ENCODE measurements around the gene MMADHC. TPM values are rescaled to one million over a fixed set of nuclear protein-coding genes. Genes with fewer than 3 reads are reported as not detected.
"Not testable (repeated sequence)": the region's sequence is repeated elsewhere in the genome, so short reads cannot be mapped to it uniquely, and the experiment has no call there.

MMADHC gene
- total RNA-seq, 1 experiment from 2014 or later = 246 TPM

DNA sequence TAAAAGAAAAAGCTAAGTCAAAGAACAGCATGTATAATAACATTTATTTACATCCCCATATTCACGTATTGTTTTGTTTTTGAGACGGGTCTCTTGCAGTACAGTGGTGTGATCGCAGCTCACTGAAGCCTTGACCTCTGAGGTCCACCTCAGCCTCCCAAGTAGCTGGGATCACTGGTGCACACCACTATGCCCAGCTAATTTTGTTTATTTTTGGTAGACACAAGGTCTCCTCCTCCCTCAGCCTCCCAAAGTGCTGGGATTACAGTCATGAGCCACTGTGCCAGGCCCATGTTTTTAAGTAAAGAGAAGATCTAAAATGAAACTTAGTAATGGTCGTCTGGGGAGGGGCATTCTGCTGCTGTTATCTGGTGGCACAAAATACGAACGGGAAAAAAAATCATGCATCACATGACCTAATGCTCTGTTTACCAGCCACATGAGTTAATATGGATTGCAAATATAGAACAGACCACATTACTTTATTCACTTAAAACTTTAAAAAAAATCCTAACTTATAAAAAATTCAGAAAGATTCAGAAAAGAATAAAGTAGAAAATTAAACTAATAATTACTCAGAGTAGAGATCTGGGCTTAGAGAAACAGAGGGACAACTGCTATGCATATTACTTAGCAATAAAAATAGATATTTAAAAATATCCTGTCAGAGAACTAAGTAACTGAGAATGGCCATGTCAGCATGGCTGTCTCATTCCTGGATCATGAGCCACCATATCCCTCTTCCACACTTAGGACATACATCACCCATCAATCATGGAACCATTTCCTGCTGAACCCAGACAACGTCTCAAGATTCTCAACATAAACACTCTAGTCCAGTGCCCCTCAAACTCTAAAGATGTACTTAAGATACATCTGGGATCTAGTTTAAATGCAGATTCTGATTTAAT is 7.3 kb downstream of the MMADHC start:
- H3K4me1 ChIP-seq (replicated peaks) = peaks cover 5% of the 10 kb centered on the region
- peaks cover 85% of the 10 kb centered on the region for H3K36me3 ChIP-seq
- no peaks in the 10 kb centered on the region for H3K27me3 ChIP-seq (replicated peaks)
- H3K4me3 ChIP-seq = no peak overlapping the region
- H3K27ac ChIP-seq = no peak overlapping the region
- DNase-seq (ENCODE audit: low read depth in 1 of 2, low spot score in 2 of 2) = no peak
- no peaks in the 10 kb centered on the region for H3K9me3 ChIP-seq (replicated peaks)

DNA sequence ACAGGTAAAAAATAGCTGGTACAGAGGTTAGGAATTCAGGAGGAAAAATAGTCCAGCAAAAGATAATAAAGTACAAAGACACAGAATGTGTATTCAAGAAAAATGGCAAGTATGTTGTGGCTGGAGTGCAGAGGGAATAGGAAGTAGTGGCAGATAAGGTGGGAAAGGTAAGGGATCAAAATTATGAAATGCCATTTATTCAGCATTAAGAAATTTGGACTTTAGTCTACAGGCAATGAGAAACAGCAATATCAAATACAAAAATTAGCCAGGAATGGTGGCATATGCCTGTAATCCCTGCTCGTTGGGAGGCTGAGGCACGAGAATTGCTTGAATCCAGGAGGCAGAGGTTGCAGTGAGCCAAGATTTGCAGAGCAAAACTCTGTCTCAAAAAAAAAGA is 10.3 kb downstream of the MMADHC start:
- H3K36me3 ChIP-seq = peaks cover 79% of the 10 kb centered on the region
- no peak overlapping the region for H3K27ac ChIP-seq
- H3K27me3 ChIP-seq (replicated peaks) = no peaks in the 10 kb centered on the region
- no peak overlapping the region for H3K4me3 ChIP-seq
- H3K4me1 ChIP-seq (replicated peaks) = peaks cover 9% of the 10 kb centered on the region
- H3K9me3 ChIP-seq (replicated peaks) = no peaks in the 10 kb centered on the region
- no peak for DNase-seq (ENCODE audit: low read depth in 1 of 2, low spot score in 2 of 2)

DNA sequence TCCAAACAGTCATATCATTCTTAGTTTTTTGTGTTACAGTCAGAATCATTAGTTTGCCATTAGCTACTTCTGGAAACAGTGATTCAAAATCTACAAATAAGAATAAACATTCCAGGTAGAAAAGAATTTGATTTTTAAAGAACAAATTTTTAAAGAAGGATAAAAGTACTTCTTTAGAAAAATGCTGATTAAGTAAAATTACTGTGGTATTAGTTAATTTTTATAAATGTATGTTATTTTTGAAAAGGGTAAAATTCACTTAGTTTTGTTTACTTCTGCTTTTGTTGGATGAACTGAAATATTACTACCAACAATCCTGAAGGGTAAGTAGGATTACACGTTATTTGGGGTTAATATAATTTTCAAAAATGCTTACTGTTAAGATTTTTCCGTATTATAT is 11.8 kb downstream of the MMADHC start:
- H3K36me3 ChIP-seq = peaks cover 72% of the 10 kb centered on the region
- no peak overlapping the region for H3K27ac ChIP-seq
- H3K4me3 ChIP-seq = no peak overlapping the region
- DNase-seq (ENCODE audit: low read depth in 1 of 2, low spot score in 2 of 2) = no peak
- no peaks in the 10 kb centered on the region for H3K9me3 ChIP-seq (replicated peaks)
- H3K27me3 ChIP-seq (replicated peaks) = no peaks in the 10 kb centered on the region
- H3K4me1 ChIP-seq (replicated peaks) = peaks cover 7% of the 10 kb centered on the region

DNA sequence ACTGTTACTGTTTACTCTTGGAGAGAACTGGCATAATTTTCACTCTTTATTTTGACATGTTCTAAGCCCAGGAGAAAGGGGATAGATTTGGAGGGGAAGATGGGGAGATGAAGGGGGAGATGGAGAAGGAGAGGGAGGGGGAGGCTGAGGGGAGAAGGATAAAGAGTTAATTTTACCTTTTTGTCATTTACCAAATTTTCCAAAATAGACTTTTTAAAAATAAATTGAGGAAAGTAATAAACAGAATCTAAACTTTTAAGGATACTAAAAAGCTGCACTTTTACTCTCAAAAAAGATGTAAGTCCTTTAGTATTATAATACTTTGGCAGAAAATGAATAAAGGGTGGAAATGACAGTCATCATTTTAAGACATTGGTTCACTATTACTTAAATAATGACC is 12.3 kb downstream of the MMADHC start:
- DNase-seq (ENCODE audit: low read depth in 1 of 2, low spot score in 2 of 2) = no peak
- Histone ChIP-seq H3K4me1 (replicated peaks) (0 out of 2 replicates have a peak, but pooled peaks cover 4% of the 10 kb centered on the region), H3K9me3 (replicated peaks) (no peaks in the 10 kb centered on the region), H3K4me3 (no peak overlapping the region), H3K36me3 (peaks cover 70% of the 10 kb centered on the region), H3K27me3 (replicated peaks) (no peaks in the 10 kb centered on the region), H3K27ac (no peak overlapping the region)

DNA sequence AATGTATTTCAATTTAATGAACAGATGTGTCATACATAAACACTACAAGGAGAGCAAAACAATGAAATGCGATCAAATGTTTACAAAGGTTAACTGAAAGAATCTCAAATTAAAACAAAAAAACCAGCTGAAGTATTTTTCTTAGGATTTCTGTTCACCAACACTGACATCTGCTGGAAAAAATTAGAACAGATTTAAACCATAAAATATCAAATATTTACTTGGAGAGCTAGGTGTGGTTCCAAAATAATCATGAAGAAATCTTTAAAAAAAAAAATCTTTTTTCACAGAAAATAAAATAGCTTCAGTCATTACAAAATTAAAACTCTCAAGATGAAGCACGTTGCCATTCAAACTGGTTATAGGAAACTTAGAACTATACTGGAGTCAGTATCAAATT is 13.8 kb downstream of the MMADHC start:
- Histone ChIP-seq H3K9me3 (replicated peaks) (no peaks in the 10 kb centered on the region), H3K4me1 (replicated peaks) (0 out of 2 replicates have a peak, but pooled peaks cover 4% of the 10 kb centered on the region), H3K27ac (no peak overlapping the region), H3K27me3 (replicated peaks) (no peaks in the 10 kb centered on the region), H3K4me3 (no peak overlapping the region), H3K36me3 (peaks cover 70% of the 10 kb centered on the region)
- DNase-seq (ENCODE audit: low read depth in 1 of 2, low spot score in 2 of 2) = peak in 1 of 2 experiments; percentile 40

DNA sequence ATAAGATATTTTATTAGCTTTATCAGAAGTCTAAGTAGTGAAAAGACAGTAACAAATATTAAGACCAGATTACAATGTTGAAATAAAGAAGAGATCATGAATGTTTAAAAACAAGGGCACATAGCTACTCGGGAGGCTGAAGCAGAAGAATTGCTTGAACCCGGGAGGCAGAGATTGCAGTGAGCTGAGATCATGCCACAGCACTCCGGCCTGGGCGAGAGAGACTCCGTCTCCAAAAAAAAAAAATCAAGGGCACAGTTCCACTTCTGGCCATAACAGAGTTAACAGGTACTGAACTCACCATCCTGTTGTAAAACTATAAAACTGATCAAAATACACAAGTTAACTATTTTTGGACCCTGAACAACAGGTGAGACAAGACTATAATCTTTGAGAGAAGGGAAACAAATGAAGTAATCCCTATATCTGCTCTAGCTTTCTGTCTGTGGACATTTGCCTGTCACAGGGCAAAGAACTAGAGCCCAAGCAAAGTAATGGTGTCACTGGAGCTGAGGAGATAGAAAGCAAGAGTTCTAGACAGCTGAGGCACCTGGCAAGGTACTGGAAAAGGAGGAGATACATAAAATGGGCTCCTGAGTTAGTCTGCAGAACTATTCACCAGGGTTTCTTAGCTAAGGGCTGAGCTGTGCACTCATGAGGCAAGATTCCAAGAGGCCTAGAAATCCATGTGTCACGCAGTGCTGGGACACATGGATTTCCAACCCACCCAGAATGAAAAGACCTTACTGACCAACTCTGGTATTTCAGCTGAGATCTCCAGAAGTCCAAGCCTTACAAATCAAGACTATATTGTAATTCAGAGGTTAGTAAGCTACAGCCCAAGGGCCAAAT is 15.2 kb downstream of the MMADHC start:
- H3K4me3 ChIP-seq = no peak overlapping the region
- DNase-seq (ENCODE audit: low read depth in 1 of 2, low spot score in 2 of 2) = no peak
- 0 out of 2 replicates have a peak, but pooled peaks cover 4% of the 10 kb centered on the region for H3K4me1 ChIP-seq (replicated peaks)
- no peaks in the 10 kb centered on the region for H3K9me3 ChIP-seq (replicated peaks)
- no peaks in the 10 kb centered on the region for H3K27me3 ChIP-seq (replicated peaks)
- peaks cover 71% of the 10 kb centered on the region for H3K36me3 ChIP-seq
- H3K27ac ChIP-seq = no peak overlapping the region

DNA sequence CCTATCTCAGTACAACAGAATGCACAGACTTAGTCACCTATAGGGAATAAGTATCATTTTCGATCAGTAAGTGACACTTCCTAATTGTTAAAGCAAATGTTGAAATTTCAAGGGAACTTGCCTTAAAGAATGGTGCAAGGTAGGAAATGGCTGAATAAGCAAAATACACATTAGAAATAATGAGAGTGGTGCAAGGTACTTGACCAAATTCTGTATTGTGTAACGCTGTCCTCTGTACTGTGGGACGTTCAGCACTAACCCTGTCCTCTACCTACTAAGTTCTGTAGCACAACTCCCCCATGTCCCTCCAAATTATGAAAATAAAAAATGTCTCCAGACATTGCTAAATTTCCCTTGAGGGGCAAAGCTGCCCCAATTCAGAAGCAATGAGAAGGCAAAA is 19.4 kb downstream of the MMADHC start:
- H3K36me3 ChIP-seq = peaks cover 49% of the 10 kb centered on the region
- no peaks in the 10 kb centered on the region for H3K27me3 ChIP-seq (replicated peaks)
- H3K4me1 ChIP-seq (replicated peaks) = 0 out of 2 replicates have a peak, but pooled peaks cover under 1% of the 10 kb centered on the region
- no peaks in the 10 kb centered on the region for H3K9me3 ChIP-seq (replicated peaks)
- no peak for DNase-seq (ENCODE audit: low read depth in 1 of 2, low spot score in 2 of 2)
- H3K4me3 ChIP-seq = no peak overlapping the region
- no peak overlapping the region for H3K27ac ChIP-seq

DNA sequence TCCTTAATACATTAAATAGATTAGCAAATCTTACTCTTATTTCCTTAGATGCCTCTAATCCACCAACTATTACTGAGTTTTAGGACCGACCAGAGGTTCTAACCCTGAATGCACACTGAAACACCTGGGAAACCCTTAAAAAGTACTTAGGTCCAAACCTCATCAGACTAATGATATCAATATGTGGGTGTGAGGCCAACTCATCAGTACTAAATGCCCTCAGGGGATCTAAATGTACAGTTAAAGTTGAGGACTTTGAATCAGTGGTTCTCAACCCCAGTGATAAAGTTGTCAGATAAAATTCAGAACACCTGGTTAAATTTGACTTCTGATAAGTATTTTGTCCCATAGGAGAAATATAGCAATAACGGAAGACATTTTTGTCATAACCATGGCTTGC is 20.9 kb downstream of the MMADHC start:
- H3K4me3 ChIP-seq = no peak overlapping the region
- no peak for DNase-seq (ENCODE audit: low read depth in 1 of 2, low spot score in 2 of 2)
- H3K36me3 ChIP-seq = peaks cover 41% of the 10 kb centered on the region
- no peaks in the 10 kb centered on the region for H3K27me3 ChIP-seq (replicated peaks)
- H3K27ac ChIP-seq = no peak overlapping the region
- no peaks in the 10 kb centered on the region for H3K9me3 ChIP-seq (replicated peaks)
- peaks cover 11% of the 10 kb centered on the region for H3K4me1 ChIP-seq (replicated peaks)

DNA sequence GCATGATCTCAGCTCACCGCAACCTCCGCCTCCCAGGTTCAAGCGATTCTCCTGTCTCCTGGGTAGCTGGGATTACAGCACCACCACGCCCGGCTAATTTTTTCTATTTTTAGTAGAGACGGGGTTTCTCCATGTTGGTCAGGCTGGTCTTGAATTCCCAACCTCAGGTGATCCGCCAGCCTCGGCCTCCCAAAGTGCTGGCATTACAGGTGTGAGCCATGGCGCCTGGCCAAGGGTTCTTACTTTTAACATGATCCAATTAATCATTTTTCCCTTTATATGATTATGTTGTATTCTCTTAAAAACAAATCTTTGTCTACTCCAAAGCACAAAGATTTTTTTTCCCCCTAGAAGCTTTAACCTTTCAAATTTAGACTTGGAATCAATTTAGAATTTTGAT is 21.9 kb downstream of the MMADHC start:
- not testable (repeated sequence) for H3K27ac ChIP-seq; H3K4me3 ChIP-seq; DNase-seq (ENCODE audit: low read depth in 1 of 2, low spot score in 2 of 2); H3K27me3 ChIP-seq (replicated peaks); H3K9me3 ChIP-seq (replicated peaks)
- peaks cover 13% of the 10 kb centered on the region for H3K4me1 ChIP-seq (replicated peaks)
- H3K36me3 ChIP-seq = peaks cover 35% of the 10 kb centered on the region

DNA sequence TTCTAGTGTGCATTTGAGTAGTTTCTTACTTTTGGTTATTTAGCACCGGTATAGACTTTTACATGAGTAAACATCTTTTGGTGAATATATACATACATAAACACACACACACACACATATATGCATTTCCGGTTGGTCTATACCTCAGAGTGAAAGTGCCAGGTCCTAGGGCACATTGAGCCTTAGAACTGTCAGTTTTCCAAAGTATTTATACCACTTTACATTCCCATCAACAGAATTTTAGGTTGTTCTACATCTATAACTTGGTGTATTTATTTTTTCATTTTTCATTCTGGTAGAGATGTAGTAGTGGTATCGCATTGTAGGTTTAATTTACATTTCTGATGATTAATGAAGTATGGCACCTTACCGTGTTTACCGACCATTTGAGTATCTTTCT is 22.6 kb downstream of the MMADHC start:
- no peak overlapping the region for H3K4me3 ChIP-seq
- no peak for DNase-seq (ENCODE audit: low read depth in 1 of 2, low spot score in 2 of 2)
- no peaks in the 10 kb centered on the region for H3K9me3 ChIP-seq (replicated peaks)
- peaks cover 13% of the 10 kb centered on the region for H3K4me1 ChIP-seq (replicated peaks)
- no peaks in the 10 kb centered on the region for H3K27me3 ChIP-seq (replicated peaks)
- H3K27ac ChIP-seq = no peak overlapping the region
- peaks cover 30% of the 10 kb centered on the region for H3K36me3 ChIP-seq

DNA sequence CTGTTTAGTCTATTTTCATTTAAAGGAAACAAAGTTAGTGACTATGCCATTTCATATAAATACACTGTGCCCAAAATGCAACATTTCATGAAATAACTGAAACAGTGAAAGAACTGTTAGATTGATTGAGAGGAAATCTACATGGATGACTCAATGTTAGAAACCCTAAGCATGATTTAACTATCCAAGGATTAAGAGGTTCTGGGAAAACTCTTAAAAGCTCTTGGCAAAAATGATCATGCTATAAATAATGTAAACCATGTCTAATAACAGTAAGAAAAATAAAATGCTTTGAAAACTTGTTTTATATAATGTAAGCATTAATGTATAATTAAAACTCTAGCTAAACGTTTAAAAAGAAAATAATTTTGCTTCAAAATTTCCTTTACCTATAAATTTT is 23.5 kb downstream of the MMADHC start:
- no peaks in the 10 kb centered on the region for H3K27me3 ChIP-seq (replicated peaks)
- no peak overlapping the region for H3K27ac ChIP-seq
- no peak overlapping the region for H3K4me3 ChIP-seq
- H3K9me3 ChIP-seq (replicated peaks) = no peaks in the 10 kb centered on the region
- DNase-seq (ENCODE audit: low read depth in 1 of 2, low spot score in 2 of 2) = no peak
- peaks cover 25% of the 10 kb centered on the region for H3K36me3 ChIP-seq
- peaks cover 13% of the 10 kb centered on the region for H3K4me1 ChIP-seq (replicated peaks)

DNA sequence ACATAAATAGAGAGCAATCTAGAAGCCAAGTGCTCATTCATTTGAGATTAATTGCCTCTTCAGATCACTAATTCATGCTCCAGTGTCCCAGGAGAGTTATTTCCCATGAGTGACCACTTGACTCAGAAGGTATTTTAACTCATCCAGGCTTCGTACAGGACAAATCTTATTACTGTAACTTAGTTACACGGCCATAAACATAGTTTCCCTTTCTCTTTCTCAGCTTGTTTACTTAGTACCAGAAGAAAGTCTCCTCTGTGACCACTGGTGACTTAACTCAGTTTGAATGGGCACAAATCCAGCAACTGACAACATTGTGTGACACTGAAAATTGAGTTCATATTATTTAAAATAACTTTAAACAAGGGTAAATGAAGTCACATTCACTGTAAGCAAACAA is 25.3 kb downstream of the MMADHC start:
- H3K4me1 ChIP-seq (replicated peaks) = peaks cover 13% of the 10 kb centered on the region
- H3K9me3 ChIP-seq (replicated peaks) = no peaks in the 10 kb centered on the region
- peaks cover 7% of the 10 kb centered on the region for H3K36me3 ChIP-seq
- no peaks in the 10 kb centered on the region for H3K27me3 ChIP-seq (replicated peaks)
- peak overlapping the region; percentile 10 for H3K4me3 ChIP-seq
- H3K27ac ChIP-seq = peak overlapping the region; percentile 48
- peak in 1 of 2 experiments; percentile 64 for DNase-seq (ENCODE audit: low read depth in 1 of 2, low spot score in 2 of 2)

DNA sequence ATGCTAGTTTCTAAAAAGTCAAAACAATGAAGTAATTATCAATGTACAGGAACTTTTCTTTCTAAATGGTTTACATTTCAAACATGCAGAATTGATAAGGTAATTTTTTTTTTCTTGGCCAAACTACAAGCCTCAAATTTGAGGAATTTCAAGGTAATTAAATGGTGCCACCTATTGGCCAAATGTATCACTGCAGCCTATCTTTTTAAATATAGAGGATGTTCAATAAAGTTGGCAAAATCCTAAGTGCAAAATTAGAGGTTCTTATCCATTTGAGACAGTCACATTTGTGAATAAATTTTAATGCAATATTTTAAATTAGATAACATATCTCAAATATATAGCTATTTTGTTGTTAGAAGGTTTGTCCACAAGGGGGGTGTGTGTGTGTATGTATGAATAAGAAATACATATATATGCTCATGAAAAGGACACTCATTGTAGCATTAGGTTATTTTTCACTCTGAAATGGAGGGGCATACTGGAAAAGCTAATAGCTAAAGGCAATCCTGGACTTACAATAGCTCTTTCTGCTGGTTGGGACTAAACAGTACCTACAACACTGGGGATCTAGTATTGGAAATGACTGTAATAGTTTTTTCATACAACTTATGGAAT is 26.2 kb downstream of the MMADHC start:
- Histone ChIP-seq H3K27ac (0 out of 2 replicates have a peak overlapping the region, but pooled peaks have one; percentile 48), H3K27me3 (replicated peaks) (no peaks in the 10 kb centered on the region), H3K4me3 (no peak overlapping the region), H3K36me3 (0 out of 2 replicates have a peak, but pooled peaks cover 1% of the 10 kb centered on the region), H3K4me1 (replicated peaks) (peaks cover 13% of the 10 kb centered on the region), H3K9me3 (replicated peaks) (no peaks in the 10 kb centered on the region)
- peak in 1 of 2 experiments; percentile 57 for DNase-seq (ENCODE audit: low read depth in 1 of 2, low spot score in 2 of 2)
